Activated CD4-positive, alpha-beta T cell treated with anti-CD3 and anti-CD28 coated beads for 48 hours (primary cell): ENCODE results near the gene TSC22D4.
"Not testable (repeated sequence)": the region's sequence is repeated elsewhere in the genome, so short reads cannot be mapped to it uniquely, and the experiment has no call there.

Experiments
- DNase-seq: peaks from one replicate; pipeline ENCODE4 v3.0.0-alpha.2; 2020

Gene TSC22D4

GRCh38 chr7:100478958-100479660, at the start of gene TSC22D4:
Gene TSC22D4, minus strand, starts transcription at chr7:100479214. Its CDS starts 1,176 bp downstream, at chr7:100478038.
- DNase-seq: peak; percentile 93

GRCh38 chr7:100528108-100528866, 49.3 kb upstream of the TSC22D4 start:
- not testable (repeated sequence) for DNase-seq

DNA sequence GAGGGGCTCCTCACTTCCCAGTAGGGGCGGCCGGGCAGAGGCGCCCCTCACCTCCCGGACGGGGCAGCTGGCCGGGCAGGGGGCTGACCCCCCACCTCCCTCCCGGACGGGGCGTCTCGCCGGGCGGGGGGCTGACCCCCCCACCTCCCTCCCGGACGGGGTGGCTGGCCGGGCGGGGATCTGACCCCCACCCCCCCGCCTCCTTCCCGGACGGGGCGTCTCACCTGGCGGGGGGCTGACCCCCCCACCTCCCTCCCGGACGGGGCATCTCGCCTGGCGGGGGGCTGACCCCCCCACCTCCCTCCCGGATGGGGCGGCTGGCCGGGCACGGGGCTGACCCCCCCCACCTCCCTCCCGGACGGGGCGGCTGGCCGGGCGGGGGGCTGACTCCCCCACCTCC, 44.2 kb upstream of the TSC22D4 start:
- not testable (repeated sequence) for DNase-seq

- DNase-seq: not testable (repeated sequence)
Measured at GRCh38 chr7:100521909-100522593, 43.0 kb upstream of the TSC22D4 start.

DNA sequence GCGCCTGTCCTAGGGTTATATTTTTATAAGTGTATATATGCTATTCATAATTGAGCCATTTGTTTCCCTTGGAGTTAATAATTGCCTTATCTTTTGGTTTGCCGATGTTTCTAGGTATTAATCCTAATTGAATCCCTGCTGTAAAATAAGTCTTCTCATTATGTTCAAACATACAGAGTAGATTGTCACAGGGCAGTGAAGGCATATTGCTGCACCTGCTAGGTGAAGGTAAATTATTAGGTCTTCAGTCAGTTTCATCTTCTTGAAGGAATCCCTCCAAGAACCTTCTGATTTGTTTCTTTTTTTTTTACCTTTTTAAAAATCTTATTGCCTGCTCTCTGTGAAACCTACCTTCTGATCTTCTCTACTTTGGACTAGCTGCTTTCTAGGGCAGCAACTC, 42.1 kb upstream of the TSC22D4 start:
- no peak for DNase-seq

DNA sequence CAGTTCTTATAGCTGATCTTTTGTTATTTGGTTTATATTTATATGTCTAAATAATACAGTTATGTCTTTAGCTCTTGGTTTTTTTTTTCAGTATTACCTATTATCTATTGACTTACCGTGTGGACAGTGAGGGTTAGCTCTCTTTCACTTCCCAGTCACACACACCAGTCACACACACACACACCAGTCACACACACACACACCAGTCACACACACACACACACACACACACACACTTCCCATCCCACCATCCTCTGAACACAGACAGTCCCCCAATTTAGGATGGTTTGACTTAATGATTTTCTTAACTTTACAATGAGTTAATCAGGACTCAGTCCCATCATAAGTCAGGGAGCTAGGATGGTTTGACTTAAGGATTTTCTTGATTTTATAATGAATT, 41.1 kb upstream of the TSC22D4 start:
- DNase-seq: no peak

DNA sequence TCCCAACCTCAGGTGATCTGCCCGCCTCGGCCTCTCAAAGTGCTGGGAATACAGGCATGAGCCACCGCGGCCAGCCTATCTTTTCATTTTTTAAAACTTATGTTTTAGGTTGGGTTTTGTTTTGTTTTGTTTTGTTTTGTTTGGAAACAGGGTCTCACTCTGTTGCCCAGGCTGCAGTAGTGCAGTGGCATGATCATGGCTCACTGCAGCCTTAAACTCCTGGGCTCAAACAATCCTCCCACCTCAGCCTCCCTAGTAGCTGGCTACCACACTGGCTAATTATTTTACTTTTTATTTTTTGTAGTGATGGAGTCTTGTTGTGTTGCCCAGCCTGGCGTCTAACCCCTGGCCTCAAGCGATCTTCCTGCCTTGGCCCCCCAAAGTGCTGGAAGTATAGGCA, 40.6 kb upstream of the TSC22D4 start:
- no peak for DNase-seq

DNA sequence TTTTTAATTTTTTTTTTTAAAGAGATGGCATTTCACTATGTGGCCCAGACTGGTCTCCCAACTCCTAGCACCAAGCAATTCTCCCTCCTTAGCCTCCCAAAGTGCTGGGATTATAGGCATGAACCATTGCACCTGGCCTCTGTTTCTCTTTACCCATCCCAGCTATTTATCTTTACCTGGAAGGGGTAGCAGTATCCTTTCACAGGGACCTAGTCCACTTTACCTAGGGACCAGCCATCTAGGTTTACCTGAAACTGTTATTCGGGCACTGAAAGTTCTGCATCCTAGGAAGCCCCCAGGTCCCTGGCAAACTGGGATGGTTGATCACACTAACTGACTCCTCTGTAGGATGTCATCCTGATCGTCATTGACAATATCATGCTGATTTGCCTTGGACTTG, 38.3 kb upstream of the TSC22D4 start:
- DNase-seq: no peak

DNA sequence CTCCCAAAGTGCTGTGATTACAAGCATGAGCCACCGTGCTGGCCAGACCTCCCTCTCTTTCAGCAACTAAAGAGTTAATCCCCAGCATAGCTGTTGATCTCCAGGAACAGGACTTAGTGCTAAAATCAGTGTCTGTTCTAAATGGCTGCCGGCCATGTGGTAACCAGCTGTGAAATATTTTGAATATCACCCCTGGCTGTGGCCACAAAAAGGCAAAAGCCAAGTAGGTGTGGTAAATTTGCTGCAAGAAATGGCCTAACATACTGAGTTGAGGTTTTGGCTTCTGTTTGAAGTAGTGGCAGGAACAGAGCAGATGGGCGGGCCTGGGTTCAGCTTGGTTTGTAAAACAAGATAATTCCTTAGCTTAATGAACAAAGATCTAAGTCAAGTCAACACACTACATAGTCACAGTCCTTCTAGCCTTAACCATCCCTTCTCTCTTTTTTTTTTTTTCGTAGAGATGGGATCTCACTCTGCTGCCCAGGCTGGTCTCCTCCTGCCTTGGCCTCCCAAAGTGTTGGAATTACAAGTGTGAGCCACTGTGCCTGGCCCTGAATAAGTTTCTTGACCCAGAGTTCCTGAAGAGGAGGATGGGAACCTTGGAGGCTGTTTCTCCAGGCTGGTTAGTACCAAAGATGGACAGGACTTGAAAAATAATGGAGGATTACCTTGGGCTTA, 37.3 kb upstream of the TSC22D4 start:
- DNase-seq: peak; percentile 15

GRCh38 chr7:100515072-100515532, 36.1 kb upstream of the TSC22D4 start:
- no peak for DNase-seq

GRCh38 chr7:100513212-100513810, 34.3 kb upstream of the TSC22D4 start:
- DNase-seq: no peak

GRCh38 chr7:100510437-100511239, 31.6 kb upstream of the TSC22D4 start:
- no peak for DNase-seq

DNA sequence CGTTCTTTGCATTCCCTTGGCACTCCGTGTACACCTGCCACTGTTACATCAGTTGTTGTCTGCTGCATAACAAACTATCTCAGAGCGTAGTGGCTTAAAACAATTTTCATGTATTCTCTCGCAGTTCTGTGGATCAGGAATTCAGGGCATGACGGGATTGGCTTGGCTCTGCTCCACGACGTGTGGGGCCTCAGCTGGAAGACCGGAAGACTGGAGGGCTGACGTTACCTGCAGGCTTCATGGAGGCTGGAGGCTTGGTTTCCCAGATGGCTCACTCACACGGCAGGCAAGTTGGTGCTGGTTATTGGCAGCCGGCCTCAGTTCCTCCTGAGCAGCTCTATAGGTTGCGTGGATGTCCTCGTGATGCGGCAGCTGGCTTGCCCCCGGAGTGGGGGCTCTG, 30.2 kb upstream of the TSC22D4 start:
- no peak for DNase-seq

DNA sequence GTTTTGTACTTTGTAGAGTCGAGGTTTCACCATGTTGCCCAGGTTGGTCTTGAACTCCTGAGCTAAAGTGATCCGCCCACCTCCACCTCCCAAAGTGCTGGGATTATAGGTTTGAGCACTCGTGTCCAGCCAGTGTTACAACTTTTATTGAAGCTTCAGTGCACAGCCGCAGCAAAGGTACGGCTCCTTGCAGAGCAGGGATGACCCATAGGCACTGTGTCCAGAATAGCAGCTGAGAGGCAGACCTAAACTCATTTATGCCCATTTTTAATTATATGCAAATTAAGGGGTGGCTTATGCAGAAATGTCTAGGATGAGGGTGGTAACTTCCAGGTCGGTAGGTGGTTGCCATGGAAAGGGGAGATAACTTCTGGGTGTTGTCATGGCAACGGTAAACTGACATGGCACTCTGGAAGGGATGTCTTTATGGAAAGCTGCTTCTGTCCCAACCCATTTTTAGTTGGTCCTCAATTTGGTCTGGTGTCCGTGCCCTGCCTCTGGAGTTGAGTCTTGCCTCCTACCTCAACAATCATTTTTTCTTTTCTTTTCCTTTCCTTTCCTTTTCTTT, 27.4 kb upstream of the TSC22D4 start:
- DNase-seq: no peak

DNA sequence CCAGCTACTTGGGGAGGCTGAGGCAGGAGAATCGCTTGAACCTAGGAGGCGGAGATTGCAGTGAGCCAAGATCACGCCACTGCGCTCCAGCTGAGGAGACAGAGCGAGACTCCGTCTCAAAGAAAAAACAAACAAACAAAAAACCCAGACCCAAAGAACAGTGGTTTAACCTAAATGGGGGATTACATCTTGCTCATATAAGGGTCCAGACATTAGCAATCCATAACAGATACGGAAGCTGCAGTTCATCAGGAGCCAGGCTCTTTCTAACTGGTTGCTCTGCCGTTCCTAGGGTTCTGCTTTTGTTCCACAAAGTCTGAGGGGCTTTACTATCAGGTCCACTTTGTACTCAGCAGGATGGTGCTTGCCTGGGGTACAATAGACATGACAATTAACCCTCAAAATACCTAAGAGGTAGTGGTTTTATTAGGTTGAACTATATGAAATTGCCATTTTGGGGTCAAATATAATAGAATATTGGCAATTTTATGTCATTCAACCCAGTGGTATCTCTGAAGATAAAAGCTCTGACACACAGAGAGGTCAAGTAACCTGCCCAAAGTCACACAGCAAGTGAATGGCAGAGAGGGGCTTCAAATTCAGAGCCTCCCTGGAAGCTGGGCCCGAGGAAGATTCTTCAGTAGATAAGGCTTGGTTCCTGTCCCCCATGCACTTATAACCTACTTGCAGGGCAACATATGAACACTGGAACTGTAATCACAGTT, 26.0 kb upstream of the TSC22D4 start:
- DNase-seq: no peak

DNA sequence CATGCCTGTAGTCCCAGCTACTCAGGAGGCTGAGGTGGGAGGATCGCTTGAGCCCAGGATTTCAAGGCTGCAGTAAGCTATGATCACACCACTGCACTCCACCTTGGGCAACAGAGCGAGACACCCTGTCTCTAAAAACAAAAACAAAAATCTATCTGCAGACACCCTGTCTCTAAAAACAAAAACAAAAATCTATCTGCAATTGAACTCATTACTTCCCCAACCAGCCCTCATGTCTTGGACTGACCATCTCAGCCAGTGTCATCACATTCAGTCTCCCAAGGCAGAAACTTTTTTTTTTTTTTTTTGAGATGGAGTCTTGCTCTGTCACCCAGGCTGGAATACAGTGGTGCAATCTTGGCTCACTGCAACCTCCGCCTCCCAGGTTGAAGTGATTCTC, 25.0 kb upstream of the TSC22D4 start:
- not testable (repeated sequence) for DNase-seq

GRCh38 chr7:100500743-100501142, 21.7 kb upstream of the TSC22D4 start:
- DNase-seq: not testable (repeated sequence)

GRCh38 chr7:100496509-100496908, 17.5 kb upstream of the TSC22D4 start:
- no peak for DNase-seq

- peak; percentile 77 for DNase-seq
Measured at GRCh38 chr7:100493476-100494264, 14.7 kb upstream of the TSC22D4 start.
